Stimulated activated CD4-positive, alpha-beta T cell treated with anti-CD3 and anti-CD28 coated beads, Interleukin-2, amount 100 ng/mL, for 24 hours (primary cell): ENCODE data around the gene KRCC1.
"Not testable (repeated sequence)": the region's sequence is repeated elsewhere in the genome, so short reads cannot be mapped to it uniquely, and the experiment has no call there.

Experiments used
- DNase-seq, 2 donors: peaks; one replicate each; pipeline ENCODE4 v3.0.0-alpha.2; 2020

The KRCC1 gene

GRCh38 chr2:88074854-88075292, 19.3 kb upstream of the KRCC1 start:
- DNase-seq: no peak

- no peak for DNase-seq
These were observed 18.6 kb upstream of the KRCC1 start for GRCh38 chr2:88074150-88074549.

GRCh38 chr2:88071365-88071764, 15.8 kb upstream of the KRCC1 start:
- no peak for DNase-seq

DNA sequence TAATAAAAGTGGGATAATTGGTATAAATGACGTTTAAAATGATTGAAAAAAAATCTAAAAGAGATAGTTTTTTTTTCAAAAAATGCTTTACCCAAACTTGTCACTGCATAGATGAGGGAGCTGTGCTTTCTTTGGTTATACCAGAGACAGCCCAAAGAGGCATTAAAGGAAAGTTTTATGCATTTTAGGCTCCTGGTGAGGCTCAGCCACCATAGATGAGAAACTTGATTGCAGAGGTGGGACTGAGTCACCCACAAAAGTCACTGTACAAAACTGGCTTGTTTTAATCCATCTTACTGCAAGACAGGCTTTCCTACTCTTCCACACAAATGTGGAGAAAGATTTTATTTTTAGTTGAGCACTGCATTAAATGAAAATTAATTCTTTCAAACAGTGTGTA, 14.5 kb upstream of the KRCC1 start:
- DNase-seq: no peak

- DNase-seq: no peak
These were observed 13.5 kb upstream of the KRCC1 start for GRCh38 chr2:88069117-88069516.

GRCh38 chr2:88068044-88068443, 12.5 kb upstream of the KRCC1 start:
- DNase-seq: no peak

GRCh38 chr2:88067598-88067997, 12.0 kb upstream of the KRCC1 start, which contains the start of gene SMYD1:
SMYD1 (plus strand) TSS chr2:88067825; CDS start chr2:88067865, 40 bp downstream.
- DNase-seq: no peak

DNA sequence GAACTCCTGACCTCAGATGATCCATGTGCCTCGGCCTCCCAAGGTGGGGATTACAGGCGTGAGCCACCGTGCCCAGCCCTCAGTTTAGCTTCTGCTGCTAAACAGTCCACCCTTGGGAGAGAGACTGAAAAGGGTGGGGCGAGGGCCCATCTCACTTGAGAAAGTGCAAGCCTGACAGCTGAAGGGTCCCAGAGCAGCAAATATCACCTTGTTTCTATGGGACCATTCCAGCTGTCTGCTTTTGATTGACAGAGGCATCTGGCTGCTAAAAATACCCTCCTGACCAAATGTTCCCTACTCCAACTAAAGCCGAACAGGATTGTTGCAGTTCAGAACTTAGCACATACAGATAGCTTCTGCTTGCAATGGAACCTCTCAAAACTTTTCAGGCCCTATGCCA, 11.6 kb upstream of the KRCC1 start:
- no peak for DNase-seq

- DNase-seq: no peak
These were observed 11.0 kb upstream of the KRCC1 start for GRCh38 chr2:88066543-88066942.

GRCh38 chr2:88061295-88061694, 5.7 kb upstream of the KRCC1 start:
- no peak for DNase-seq

GRCh38 chr2:88060907-88061275, 5.3 kb upstream of the KRCC1 start:
- DNase-seq: no peak

DNA sequence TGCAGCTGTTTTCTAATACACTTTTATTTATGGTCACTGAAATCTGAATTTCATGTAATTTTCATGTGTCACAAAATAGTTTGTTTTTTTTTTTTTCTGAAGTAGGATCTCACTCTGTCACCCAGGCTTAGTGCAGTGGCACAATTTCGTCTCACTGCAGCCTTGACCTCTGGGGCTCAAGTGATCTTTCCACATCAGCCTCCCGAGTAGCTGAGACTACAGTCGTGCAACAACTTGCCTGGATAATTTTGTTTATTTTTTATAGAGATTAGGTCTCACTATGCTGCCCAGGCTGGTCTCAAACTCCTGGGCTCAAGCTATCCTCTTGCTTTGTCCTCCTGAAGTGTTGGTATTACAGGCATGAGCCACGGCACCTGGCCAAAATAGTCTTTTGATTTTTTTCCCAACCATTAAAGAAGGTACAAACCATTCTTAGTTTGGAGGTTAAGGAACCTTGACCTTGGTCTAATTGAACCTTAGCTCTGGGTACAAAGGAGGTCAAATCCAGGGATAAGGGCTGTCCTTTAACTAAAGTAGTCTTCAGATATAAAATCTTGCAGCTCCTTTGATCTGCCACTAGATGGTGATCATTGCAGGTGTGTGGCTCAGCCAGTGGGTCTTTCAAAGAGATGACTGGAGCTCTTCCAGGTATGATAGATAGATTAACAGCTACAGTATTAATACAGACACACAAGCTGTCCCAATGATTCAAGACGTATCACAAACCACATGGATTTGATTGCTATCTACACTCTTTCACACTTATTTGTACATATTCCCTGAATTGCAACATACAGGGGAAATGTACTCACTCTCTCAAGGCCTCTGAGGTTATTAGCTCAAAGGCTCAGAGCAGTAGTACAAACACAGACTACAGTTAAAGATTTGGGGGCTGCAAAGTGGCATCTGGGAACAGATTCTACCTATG, 4.7 kb upstream of the KRCC1 start:
- DNase-seq: peak; percentile 9 to 26

- no peak for DNase-seq
These were observed 2.6 kb upstream of the KRCC1 start for GRCh38 chr2:88058191-88058590.

GRCh38 chr2:88057437-88057844, 1.9 kb upstream of the KRCC1 start:
- no peak for DNase-seq

DNA sequence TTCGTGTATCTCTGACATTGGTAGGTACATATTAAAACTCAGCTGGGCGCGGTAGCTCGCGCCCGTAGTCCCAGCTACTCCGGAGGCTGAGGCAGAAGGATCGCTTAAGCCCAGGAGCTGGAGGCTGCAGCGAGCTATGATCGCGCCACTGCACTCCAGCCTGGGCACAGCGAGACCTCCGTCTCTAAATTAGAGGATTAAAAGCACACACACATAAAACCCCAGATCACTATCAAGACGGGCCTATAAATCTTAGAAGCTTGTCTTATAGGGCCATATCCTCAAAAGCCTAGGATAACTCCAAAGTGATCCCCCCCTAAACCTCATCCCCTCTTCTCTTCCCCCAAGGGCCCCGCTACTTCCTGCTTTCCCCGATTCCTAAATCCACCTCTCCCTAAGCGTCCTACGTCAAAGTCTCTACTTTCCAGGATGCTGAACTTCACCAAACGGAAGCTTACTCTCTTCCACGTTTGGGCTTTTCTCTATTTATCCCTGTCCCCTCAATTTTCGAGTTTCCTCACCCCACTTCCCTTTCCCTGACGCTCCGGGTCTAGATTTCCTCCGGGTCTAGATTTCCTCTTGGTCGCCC, 707 bp downstream of the KRCC1 start:
- peak in 1 of 2 donors; percentile 10 for DNase-seq

GRCh38 chr2:88053934-88054781, 1.4 kb downstream of the KRCC1 start:
- DNase-seq: no peak

GRCh38 chr2:88053296-88053695, 2.3 kb downstream of the KRCC1 start:
- no peak for DNase-seq

- DNase-seq: no peak
These were observed 3.8 kb downstream of the KRCC1 start for GRCh38 chr2:88051792-88052191.

DNA sequence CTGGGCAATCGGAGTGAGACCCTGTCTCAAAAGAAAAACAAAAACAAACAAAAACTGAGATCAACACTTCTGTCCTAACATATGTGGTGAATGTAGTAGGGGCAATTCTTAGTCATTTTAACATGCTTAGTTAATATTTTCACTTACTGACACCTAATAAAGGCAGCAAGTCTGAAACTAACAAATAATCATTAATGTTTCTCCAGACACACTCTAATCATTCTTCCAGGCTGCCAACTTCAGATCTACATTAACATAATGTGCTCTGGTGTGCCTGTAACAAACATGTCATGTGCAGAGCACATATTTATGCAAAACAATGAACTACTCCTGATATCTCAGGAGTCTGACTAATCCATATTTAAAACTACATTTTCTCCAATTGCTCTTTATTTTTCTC, 6.0 kb downstream of the KRCC1 start:
- no peak for DNase-seq

GRCh38 chr2:88048541-88048940, 7.0 kb downstream of the KRCC1 start:
- DNase-seq: no peak

- not testable (repeated sequence) for DNase-seq
These were observed 10.0 kb downstream of the KRCC1 start for GRCh38 chr2:88045561-88045960.

DNA sequence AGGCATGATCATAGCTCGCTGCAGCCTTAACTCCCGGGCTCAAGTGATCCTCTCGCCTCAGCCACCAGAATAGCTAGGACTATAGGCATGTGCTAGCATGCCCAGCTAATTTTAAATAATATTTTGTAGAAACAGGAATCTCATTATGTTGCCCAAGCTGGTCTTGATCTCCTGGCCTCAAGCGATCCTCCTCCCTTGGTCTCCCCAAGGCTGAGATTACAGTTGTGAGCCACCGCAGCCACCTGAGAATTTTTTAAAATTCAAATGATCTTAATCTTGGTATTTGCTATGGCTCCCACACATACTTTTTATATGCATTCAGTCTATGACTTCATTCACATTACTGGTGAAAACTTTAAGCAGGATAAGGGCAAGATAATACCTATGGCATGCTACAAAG, 13.1 kb downstream of the KRCC1 start:
- no peak for DNase-seq
